ENCODE data around the gene CEP85.

Gene CEP85

DNA sequence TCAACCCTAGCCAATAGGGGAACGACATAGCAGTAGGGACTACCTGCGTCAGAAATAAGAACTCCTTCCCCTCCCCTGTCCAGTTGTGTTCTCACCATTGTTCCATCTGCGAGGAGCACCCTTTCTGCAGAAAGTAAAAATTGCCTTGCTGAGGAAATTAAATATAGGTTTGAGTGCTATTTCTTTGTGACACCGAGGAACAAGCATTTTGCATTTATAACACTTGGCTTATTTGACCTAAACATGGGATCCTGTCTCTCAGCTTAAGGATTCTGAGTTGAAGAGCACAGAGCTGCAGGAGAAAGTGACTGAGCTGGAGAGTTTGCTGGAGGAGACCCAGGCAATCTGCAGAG, 35.2 kb downstream of the CEP85 start:
- Histone ChIP-seq H3K36me3 (ENCODE audit: low read depth) (peaks cover 74% of the 10 kb centered on the region), H3K4me3 (ENCODE audit: severe bottlenecking) (no peak overlapping the region), H3K27ac (ENCODE audit: poor library complexity, severe bottlenecking) (no peak overlapping the region), H3K9me3 (ENCODE audit: severe bottlenecking) (peaks cover 7% of the 10 kb centered on the region), H3K4me1 (ENCODE audit: insufficient read depth, poor library complexity, severe bottlenecking) (peaks cover 2% of the 10 kb centered on the region), H3K27me3 (ENCODE audit: insufficient read depth, poor library complexity, severe bottlenecking) (no peaks in the 10 kb centered on the region)
- DNase-seq (ENCODE audit: low spot score) (no peak), ATAC-seq (ENCODE audit: low read depth) (no peak)
- TF ChIP-seq CTCF (IDR thresholded peaks at IDR 0.05; ENCODE audit: poor library complexity, severe bottlenecking) = no peak

DNA sequence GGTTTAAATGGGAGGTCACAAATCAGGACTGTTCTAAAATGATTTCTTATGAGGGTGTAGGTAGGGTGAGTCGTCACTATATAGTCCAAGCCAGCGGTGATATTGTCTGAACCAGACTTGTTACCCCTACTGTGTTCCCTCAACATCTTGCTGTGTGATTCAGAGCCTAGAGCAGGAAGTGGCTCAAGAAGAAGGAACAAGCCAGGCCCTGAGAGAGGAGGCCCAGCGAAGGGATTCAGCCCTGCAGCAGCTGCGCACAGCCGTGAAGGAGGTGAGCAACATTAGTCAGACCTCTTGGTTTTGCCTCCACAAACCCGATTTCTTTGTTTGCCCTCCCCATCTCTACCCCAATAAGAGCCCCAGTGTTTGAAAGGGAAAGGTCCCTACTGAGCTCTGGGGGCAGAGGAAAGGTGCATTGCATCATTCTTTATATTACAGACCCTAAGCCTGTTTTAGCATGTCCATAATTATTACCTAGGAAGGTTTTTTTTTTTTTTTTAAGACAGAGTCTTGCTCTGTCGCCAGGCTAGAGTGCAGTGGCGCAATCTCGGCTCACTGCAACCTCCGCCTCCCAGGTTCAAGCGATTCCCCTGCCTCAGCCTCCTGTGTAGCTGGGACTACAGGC, 40.9 kb downstream of the CEP85 start:
- DNase-seq (ENCODE audit: low spot score) = peak; percentile 62
- TF ChIP-seq CTCF (IDR thresholded peaks at IDR 0.05; ENCODE audit: poor library complexity, severe bottlenecking) = no peak
- peak; percentile 19; the same call in 1 of the 3 replicates for ATAC-seq (ENCODE audit: low read depth)
- peaks cover 2% of the 10 kb centered on the region for H3K9me3 ChIP-seq (ENCODE audit: severe bottlenecking)
- no peak overlapping the region for H3K4me3 ChIP-seq (ENCODE audit: severe bottlenecking)
- no peaks in the 10 kb centered on the region for H3K27me3 ChIP-seq (ENCODE audit: insufficient read depth, poor library complexity, severe bottlenecking)
- peak overlapping the region; percentile 91 for H3K27ac ChIP-seq (ENCODE audit: poor library complexity, severe bottlenecking)
- peaks cover 45% of the 10 kb centered on the region for H3K36me3 ChIP-seq (ENCODE audit: low read depth)
- H3K4me1 ChIP-seq (ENCODE audit: insufficient read depth, poor library complexity, severe bottlenecking) = peaks cover 54% of the 10 kb centered on the region

GRCh38 chr1:26275580-26276431, 41.8 kb downstream of the CEP85 start:
- Histone ChIP-seq H3K27me3 (ENCODE audit: insufficient read depth, poor library complexity, severe bottlenecking) (no peaks in the 10 kb centered on the region), H3K4me1 (ENCODE audit: insufficient read depth, poor library complexity, severe bottlenecking) (peaks cover 54% of the 10 kb centered on the region), H3K9me3 (ENCODE audit: severe bottlenecking) (no peaks in the 10 kb centered on the region), H3K27ac (ENCODE audit: poor library complexity, severe bottlenecking) (peak overlapping the region; percentile 91), H3K36me3 (ENCODE audit: low read depth) (peaks cover 36% of the 10 kb centered on the region), H3K4me3 (ENCODE audit: severe bottlenecking) (no peak overlapping the region)
- peak; percentile 79 for TF ChIP-seq CTCF (IDR thresholded peaks at IDR 0.05; ENCODE audit: poor library complexity, severe bottlenecking)
- ATAC-seq (ENCODE audit: low read depth) = peak; percentile 59
- peak; percentile 80 for DNase-seq (ENCODE audit: low spot score)

DNA sequence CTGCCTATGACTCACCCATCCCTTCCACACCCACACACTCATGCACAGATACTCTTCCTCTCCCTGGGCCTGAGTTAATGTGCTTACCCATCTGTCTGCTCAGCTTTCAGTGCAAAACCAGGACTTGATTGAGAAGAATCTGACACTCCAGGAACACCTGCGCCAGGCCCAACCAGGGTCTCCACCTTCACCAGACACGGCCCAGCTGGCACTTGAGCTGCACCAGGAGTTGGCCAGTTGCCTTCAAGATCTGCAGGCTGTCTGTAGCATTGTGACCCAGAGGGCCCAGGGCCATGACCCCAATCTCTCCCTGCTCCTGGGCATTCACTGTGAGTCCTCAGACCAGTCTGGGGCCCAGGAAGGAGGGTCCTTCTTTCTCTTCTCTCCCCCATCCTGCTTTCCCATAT, 42.4 kb downstream of the CEP85 start:
- H3K27ac ChIP-seq (ENCODE audit: poor library complexity, severe bottlenecking) = peak overlapping the region; percentile 91
- no peak for TF ChIP-seq CTCF (IDR thresholded peaks at IDR 0.05; ENCODE audit: poor library complexity, severe bottlenecking)
- ATAC-seq (ENCODE audit: low read depth) (no peak), DNase-seq (ENCODE audit: low spot score) (no peak)
- no peaks in the 10 kb centered on the region for H3K9me3 ChIP-seq (ENCODE audit: severe bottlenecking)
- no peaks in the 10 kb centered on the region for H3K27me3 ChIP-seq (ENCODE audit: insufficient read depth, poor library complexity, severe bottlenecking)
- peaks cover 38% of the 10 kb centered on the region for H3K36me3 ChIP-seq (ENCODE audit: low read depth)
- H3K4me1 ChIP-seq (ENCODE audit: insufficient read depth, poor library complexity, severe bottlenecking) = peaks cover 54% of the 10 kb centered on the region
- H3K4me3 ChIP-seq (ENCODE audit: severe bottlenecking) = no peak overlapping the region

GRCh38 chr1:26277261-26277661, 43.3 kb downstream of the CEP85 start:
- Histone ChIP-seq H3K36me3 (ENCODE audit: low read depth) (peaks cover 36% of the 10 kb centered on the region), H3K27ac (ENCODE audit: poor library complexity, severe bottlenecking) (peak overlapping the region; percentile 91)

More at GRCh38 chr1:26277261-26277661, 43.3 kb downstream of the CEP85 start:
- DNase-seq (ENCODE audit: low spot score) = no peak
- ATAC-seq (ENCODE audit: low read depth) = no peak
- Histone ChIP-seq H3K9me3 (ENCODE audit: severe bottlenecking) (no peaks in the 10 kb centered on the region), H3K4me3 (ENCODE audit: severe bottlenecking) (no peak overlapping the region), H3K27me3 (ENCODE audit: insufficient read depth, poor library complexity, severe bottlenecking) (no peaks in the 10 kb centered on the region), H3K4me1 (ENCODE audit: insufficient read depth, poor library complexity, severe bottlenecking) (peaks cover 54% of the 10 kb centered on the region)
- no peak for TF ChIP-seq CTCF (IDR thresholded peaks at IDR 0.05; ENCODE audit: poor library complexity, severe bottlenecking)
